MM.1S (cell line): ENCODE measurements around the gene MS4A18.

Experiments
- EZH2phosphoT487 ChIP-seq: fragments of 300-600 bp; sonication (generic); IDR thresholded peaks from 2 replicates; pipeline ENCODE4 v1.6.1; 2018; ENCODE audit warnings: antibody characterized with exemption, low read length
- TF ChIP-seq, protein P1 (sequence below): fragments of 300-600 bp; sonication (generic); IDR thresholded peaks from 2 replicates; pipeline ENCODE4 v1.5.1; 2016; ENCODE audit warnings: antibody characterized with exemption, low read length, mixed read lengths

DNA sequence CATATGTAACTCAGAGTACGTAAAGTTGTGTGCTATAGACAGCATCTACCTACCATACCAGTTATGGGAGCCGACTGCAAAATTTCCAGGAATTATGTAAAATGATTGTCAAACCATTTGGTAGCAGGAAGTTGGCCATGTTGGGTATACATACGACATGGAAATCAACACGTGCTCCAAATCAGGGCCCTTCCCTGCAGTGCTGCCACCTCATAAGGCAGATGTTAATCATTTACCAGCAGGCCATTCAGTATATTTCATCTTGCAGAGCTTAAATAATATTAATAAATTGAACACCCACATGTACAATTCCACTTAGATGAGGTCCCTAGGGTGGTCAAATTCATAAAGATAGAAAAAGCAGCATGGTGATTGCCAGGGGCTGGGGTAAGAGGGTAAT, 9.8 kb downstream of the MS4A18 start:
- no peak for TF ChIP-seq EZH2phosphoT487
- TF ChIP-seq, protein P1, sequence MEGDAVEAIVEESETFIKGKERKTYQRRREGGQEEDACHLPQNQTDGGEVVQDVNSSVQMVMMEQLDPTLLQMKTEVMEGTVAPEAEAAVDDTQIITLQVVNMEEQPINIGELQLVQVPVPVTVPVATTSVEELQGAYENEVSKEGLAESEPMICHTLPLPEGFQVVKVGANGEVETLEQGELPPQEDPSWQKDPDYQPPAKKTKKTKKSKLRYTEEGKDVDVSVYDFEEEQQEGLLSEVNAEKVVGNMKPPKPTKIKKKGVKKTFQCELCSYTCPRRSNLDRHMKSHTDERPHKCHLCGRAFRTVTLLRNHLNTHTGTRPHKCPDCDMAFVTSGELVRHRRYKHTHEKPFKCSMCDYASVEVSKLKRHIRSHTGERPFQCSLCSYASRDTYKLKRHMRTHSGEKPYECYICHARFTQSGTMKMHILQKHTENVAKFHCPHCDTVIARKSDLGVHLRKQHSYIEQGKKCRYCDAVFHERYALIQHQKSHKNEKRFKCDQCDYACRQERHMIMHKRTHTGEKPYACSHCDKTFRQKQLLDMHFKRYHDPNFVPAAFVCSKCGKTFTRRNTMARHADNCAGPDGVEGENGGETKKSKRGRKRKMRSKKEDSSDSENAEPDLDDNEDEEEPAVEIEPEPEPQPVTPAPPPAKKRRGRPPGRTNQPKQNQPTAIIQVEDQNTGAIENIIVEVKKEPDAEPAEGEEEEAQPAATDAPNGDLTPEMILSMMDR, result no peak
